EH (cell line): ENCODE measurements around the gene SERP2.

Experiments
- DNase-seq: peaks from one replicate; pipeline ENCODE4 v3.0.0-alpha.2; 2015; ENCODE audit warnings: low read depth

The SERP2 gene

GRCh38 chr13:44435142-44435918 is 61.7 kb downstream of the SERP2 start:
- peak; percentile 98 for DNase-seq

DNA sequence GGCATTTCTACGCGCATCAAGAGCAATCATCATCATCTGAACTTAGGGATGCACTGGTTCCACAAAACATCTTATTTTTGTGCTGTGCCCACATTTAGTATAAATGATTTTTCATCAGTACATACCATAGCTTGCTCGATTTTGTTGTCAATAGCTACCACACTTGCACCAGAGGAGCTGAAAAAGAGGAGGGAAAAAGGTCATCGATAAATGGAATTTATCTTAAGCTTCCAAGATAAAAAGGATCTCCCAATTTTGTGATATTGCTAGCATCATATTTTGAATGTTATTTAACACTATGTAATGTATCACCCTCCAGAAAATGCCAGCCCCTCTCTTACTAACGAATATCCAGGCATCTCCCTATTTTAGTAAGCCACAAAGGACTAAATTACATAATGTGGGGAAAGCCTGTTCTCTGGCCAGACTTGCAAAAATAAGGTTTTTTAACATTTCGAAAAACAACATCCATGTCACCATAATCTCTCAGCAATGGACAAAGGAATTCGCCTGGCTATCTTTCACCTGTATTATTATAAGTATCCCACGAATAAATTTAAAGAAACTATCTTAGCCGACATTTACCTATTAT is 62.4 kb downstream of the SERP2 start:
- DNase-seq = no peak

DNA sequence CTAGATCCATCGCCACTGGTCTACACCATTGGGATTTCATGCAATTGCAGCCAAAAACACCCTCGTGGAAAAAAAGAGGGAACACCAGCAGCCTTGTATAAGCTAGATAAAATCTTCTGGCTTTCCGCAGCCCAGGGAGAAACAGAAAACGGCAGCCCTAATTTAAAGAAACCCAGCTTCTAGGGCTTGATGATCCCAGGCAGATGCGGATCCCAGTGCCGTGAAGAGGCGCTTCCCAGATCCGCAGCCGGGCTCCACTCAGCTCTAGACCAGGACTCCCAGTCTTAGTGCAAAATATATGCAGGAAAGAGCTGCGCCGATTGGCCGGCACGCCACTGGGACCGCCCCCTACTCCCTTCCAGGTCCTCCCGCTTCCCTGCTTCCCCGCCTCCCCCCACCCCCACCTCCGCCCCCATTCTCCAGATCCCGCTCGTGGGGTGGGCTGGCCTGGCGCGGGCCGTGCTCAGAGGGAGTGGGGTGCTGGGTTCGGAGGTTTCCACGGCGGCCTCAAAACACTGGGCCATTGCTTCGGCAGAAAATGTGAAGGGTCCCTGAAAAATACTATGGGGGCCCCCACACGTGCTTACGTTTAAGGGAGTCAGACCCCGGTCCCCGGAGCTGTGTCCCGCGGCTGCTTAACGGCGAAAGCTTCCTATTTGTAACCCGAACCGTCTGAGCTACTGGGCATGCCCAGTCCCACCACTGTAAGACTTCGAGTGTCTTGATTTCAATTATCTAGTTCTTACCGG is 63.1 kb downstream of the SERP2 start:
- peak; percentile 94 for DNase-seq

- DNase-seq = peak; percentile 59
These were observed 64.0 kb downstream of the SERP2 start for GRCh38 chr13:44437356-44438233.

DNA sequence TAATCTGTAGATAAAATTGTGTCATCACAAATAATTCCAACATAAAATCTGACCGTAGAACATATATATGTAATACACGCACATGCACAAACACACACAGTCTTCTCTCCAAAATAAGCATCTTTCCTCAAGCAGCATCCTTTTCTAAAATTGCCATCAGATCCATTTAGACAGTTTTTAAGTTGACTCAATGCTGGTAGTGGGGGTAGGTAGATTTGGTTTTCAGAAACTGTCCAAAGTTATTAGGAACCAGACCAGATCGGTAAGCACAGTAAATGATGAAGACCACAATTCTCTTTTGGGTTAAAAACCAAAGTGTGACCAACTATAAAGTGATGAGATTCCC is 64.6 kb downstream of the SERP2 start:
- DNase-seq = no peak

- no peak for DNase-seq
These were observed 65.9 kb downstream of the SERP2 start for GRCh38 chr13:44439452-44440024.

DNA sequence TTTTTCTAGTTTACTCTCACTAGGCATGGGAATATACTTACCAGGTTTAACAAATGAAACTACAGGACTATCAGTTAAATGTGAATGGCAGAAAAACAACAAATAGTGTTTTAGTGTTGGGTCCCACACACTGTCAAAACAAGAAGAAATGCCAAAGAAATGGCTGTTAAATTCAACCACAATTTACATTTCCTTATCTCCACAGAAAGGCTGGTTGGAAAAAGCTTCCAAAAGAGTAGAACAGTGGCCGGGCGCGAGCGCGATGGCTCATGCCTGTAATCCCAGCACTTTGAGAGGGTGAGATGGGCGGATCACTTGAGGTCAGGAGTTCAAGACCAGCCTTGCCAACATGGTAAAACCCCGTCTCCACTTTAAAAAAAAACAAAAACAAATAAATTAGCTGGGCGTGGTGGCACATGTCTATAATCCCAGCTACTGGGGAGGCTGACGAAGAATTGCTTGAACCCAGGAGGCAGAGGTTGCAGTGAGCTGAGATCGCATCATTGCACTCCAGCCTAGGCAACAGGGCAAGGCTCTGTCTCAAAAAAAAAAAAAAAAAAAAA is 66.5 kb downstream of the SERP2 start:
- DNase-seq = no peak
